IMR-90 (cell line): Measurements from ENCODE around the gene SEPHS2. TPM values are rescaled to one million over a fixed set of nuclear protein-coding genes. Genes with fewer than 3 reads are reported as not detected.

ENCODE experiments used
- ATAC-seq: fragments of 200-7000 bp; cut with Tn5 transposase; 2 replicates; pipeline ENCODE4 v1.9.1; 2020; ENCODE audit warnings: low read depth, mild to moderate bottlenecking, moderate library complexity
- BruUV-seq: library from RNA; stranded (reverse); fragments of 400-500 nt; replicated peaks from 2 replicates; lab custom pipeline; 2021; lab: Mats Ljungman, UMichigan
- CTCF ChIA-PET: fragments of 300-600 bp; formaldehyde crosslinking; extraction: SDS; loops from one replicate; lab custom pipeline; 2021; ENCODE audit warnings: antibody characterized with exemption; lab: Yijun Ruan, JAX
- POLR2A ChIA-PET: fragments of 300-600 bp; sonication (Branson Sonifier 250); formaldehyde crosslinking; loops from one replicate; lab custom pipeline; 2022; ENCODE audit warnings: antibody characterized with exemption; ENCODE audit not compliant: unreplicated experiment; lab: Charles Lee
- DNase-seq: peaks from one replicate; pipeline ENCODE4 v3.0.0; 2013
- H2AFZ ChIP-seq: replicated peaks from 2 replicates; pipeline ENCODE3; 2013; ENCODE audit warnings: low read length, mild to moderate bottlenecking; ENCODE audit not compliant: poor library complexity
- H2AK5ac ChIP-seq: 2 replicates; pipeline ENCODE4 v1.6.1; 2013; ENCODE audit warnings: low read depth, low read length, inconsistent platforms
- H2AK9ac ChIP-seq: replicated peaks from 2 replicates; pipeline ENCODE3; 2013; ENCODE audit warnings: mild to moderate bottlenecking, low read depth, low read length, moderate library complexity; ENCODE audit not compliant: poor library complexity
- H2BK120ac ChIP-seq: 2 replicates; pipeline ENCODE4 v1.6.1; 2013; ENCODE audit warnings: low read depth, low read length, inconsistent platforms
- H2BK15ac ChIP-seq: 3 replicates; pipeline ENCODE4 v1.6.1; 2013; ENCODE audit warnings: low read depth, low read length, inconsistent platforms
- H2BK20ac ChIP-seq: 2 replicates; pipeline ENCODE4 v1.6.1; 2013; ENCODE audit warnings: low read depth, mild to moderate bottlenecking, inconsistent platforms, low read length, moderate library complexity
- H2BK5ac ChIP-seq: 2 replicates; pipeline ENCODE4 v1.6.1; 2013; ENCODE audit warnings: mild to moderate bottlenecking, low read depth, low read length, inconsistent platforms; ENCODE audit not compliant: poor library complexity, severe bottlenecking
- H3K14ac ChIP-seq: replicated peaks from 2 replicates; pipeline ENCODE4 v1.6.1; 2013; ENCODE audit warnings: low read depth, low read length, inconsistent platforms
- H3K18ac ChIP-seq: 2 replicates; pipeline ENCODE4 v1.6.1; 2013; ENCODE audit warnings: low read depth, low read length, control low read depth
- H3K23ac ChIP-seq: 2 replicates; pipeline ENCODE4 v1.6.1; 2013; ENCODE audit warnings: low read depth, low read length, inconsistent platforms
- H3K27ac ChIP-seq: 2 replicates; pipeline ENCODE4 v1.5.1; 2013; ENCODE audit warnings: mild to moderate bottlenecking, control low read depth, low read length; ENCODE audit not compliant: insufficient read depth
- H3K27me3 ChIP-seq: 2 replicates; pipeline ENCODE4 v1.6.1; 2013; ENCODE audit warnings: low read length; ENCODE audit not compliant: control insufficient read depth, insufficient read depth
- H3K36me3 ChIP-seq: 2 replicates; pipeline ENCODE4 v1.6.1; 2013; ENCODE audit warnings: low read length, mixed read lengths; ENCODE audit not compliant: control insufficient read depth, insufficient read depth
- H3K4ac ChIP-seq: 2 replicates; pipeline ENCODE4 v1.6.1; 2013; ENCODE audit warnings: low read depth, low read length, inconsistent platforms
- H3K4me1 ChIP-seq: 2 replicates; pipeline ENCODE4 v1.6.1; 2013; ENCODE audit warnings: low read length, mixed read lengths; ENCODE audit not compliant: control insufficient read depth, insufficient read depth
- H3K4me2 ChIP-seq: 2 replicates; pipeline ENCODE4 v1.6.1; 2013; ENCODE audit warnings: low read depth, mild to moderate bottlenecking, control low read depth, low read length, moderate library complexity
- H3K4me3 ChIP-seq: 2 replicates; pipeline ENCODE4 v1.5.1; 2013; ENCODE audit warnings: low read depth, mild to moderate bottlenecking, control low read depth, low read length, moderate library complexity; ENCODE audit not compliant: insufficient read depth
- H3K56ac ChIP-seq: 2 replicates; pipeline ENCODE4 v1.6.1; 2013; ENCODE audit warnings: low read length, inconsistent platforms; ENCODE audit not compliant: insufficient read depth; ENCODE audit errors: extremely low read depth
- H3K79me1 ChIP-seq, 2 experiments: 2 replicates each; pipeline ENCODE4 v1.6.1; 2013; ENCODE audit warnings: low read length in 2 of 2, inconsistent platforms in 1 of 2, low read depth in 1 of 2
- H3K9ac ChIP-seq: 2 replicates; pipeline ENCODE4 v1.6.1; 2013; ENCODE audit warnings: low read depth, low read length, control low read depth
- H3K9me1 ChIP-seq: 2 replicates; pipeline ENCODE4 v1.6.1; 2013; ENCODE audit warnings: low read length, inconsistent platforms; ENCODE audit not compliant: insufficient read depth
- H3K9me3 ChIP-seq: 2 replicates; pipeline ENCODE4 v1.6.1; 2013; ENCODE audit warnings: low read length; ENCODE audit not compliant: control insufficient read depth, insufficient read depth
- H4K20me1 ChIP-seq: 2 replicates; pipeline ENCODE4 v1.6.1; 2013; ENCODE audit warnings: low read length, inconsistent platforms; ENCODE audit not compliant: insufficient read depth
- H4K5ac ChIP-seq: 2 replicates; pipeline ENCODE4 v1.6.1; 2013; ENCODE audit warnings: mild to moderate bottlenecking, low read depth, low read length, control low read depth
- H4K8ac ChIP-seq, 2 experiments: 2 replicates each; pipeline ENCODE4 v1.6.1; 2013; ENCODE audit warnings: low read depth in 2 of 2, low read length in 2 of 2, control low read depth in 1 of 2, inconsistent platforms in 1 of 2
- H4K91ac ChIP-seq: 2 replicates; pipeline ENCODE4 v1.6.1; 2013; ENCODE audit warnings: low read depth, low read length, inconsistent platforms; ENCODE audit not compliant: insufficient read depth
- BHLHE40 ChIP-seq: fragments of 150-350 bp; IDR thresholded peaks from 2 replicates; pipeline ENCODE4 v1.6.1; 2016; ENCODE audit warnings: mild to moderate bottlenecking, low read depth, low read length
- CHD1 ChIP-seq: IDR thresholded peaks from 2 replicates; pipeline ENCODE4 v1.6.1; 2012; ENCODE audit warnings: low read depth, low read length, improper control_type of control experiment
- CTCF ChIP-seq: conservative IDR thresholded peaks from 2 replicates; pipeline ENCODE4 v1.5.1; 2012; ENCODE audit warnings: mild to moderate bottlenecking, low read depth, low read length, improper control_type of control experiment
- ELK1 ChIP-seq: fragments of 150-350 bp; IDR thresholded peaks from 2 replicates; pipeline ENCODE4 v1.6.1; 2016; ENCODE audit warnings: low read depth, mild to moderate bottlenecking, low read length, moderate library complexity, borderline replicate concordance
- SMC3 ChIP-seq: fragments of 150-350 bp; IDR thresholded peaks from 2 replicates; pipeline ENCODE4 v1.6.1; 2016; ENCODE audit warnings: low read depth, mild to moderate bottlenecking, antibody characterized with exemption, low read length, moderate library complexity
- WGBS, 2 experiments: methylation state at CpG; one replicate each; pipeline versions ENCODE4 v1.1.5 to v1.1.7; 2013; ENCODE audit warnings: missing lambda C conversion rate in 2 of 2; ENCODE audit not compliant: insufficient read length in 1 of 2; ENCODE audit errors: extremely low coverage in 2 of 2; 5-methylcytosine and 5-hydroxymethylcytosine counted together
- dilution Hi-C: fragments of 300-500 bp; cut with HindIII; formaldehyde crosslinking; loops from one replicate; pipeline ENCODE4 v1.14.3; 2018; ENCODE audit warnings: low sequenced_read_pairs; ENCODE audit not compliant: unreplicated experiment
- in situ Hi-C: fragments of 300-500 bp; cut with MboI; formaldehyde crosslinking; loops from 3 replicates; pipeline ENCODE4 v1.14.3; 2019; ENCODE audit warnings: low sequenced_read_pairs, inconsistent platforms, mixed read lengths
- intact Hi-C: fragments of 100-400 bp; cut with micrococcal nuclease; formaldehyde crosslinking; loops from 2 replicates; pipeline ENCODE4 v1.10.0; 2022
- polyA plus RNA-seq, 3 experiments: library from polyadenylated mRNA; depleted of rRNA; stranded (reverse); fragments of >200 nt; gene quantifications; 2 replicates each; pipeline ENCODE4 v1.2.3, GENCODE V29; 2012; ENCODE audit warnings: low replicate concordance in 1 of 3
- total RNA-seq: library from RNA; depleted of rRNA; stranded (reverse); fragments of >200 nt; gene quantifications from 2 replicates; pipeline ENCODE4 v1.2.3, GENCODE V29; 2012

Gene SEPHS2
- total and polyA plus RNA-seq, 2 of the 4 experiments (the other 2 are of a cell fraction), result 10.4 to 31.4 TPM

DNA sequence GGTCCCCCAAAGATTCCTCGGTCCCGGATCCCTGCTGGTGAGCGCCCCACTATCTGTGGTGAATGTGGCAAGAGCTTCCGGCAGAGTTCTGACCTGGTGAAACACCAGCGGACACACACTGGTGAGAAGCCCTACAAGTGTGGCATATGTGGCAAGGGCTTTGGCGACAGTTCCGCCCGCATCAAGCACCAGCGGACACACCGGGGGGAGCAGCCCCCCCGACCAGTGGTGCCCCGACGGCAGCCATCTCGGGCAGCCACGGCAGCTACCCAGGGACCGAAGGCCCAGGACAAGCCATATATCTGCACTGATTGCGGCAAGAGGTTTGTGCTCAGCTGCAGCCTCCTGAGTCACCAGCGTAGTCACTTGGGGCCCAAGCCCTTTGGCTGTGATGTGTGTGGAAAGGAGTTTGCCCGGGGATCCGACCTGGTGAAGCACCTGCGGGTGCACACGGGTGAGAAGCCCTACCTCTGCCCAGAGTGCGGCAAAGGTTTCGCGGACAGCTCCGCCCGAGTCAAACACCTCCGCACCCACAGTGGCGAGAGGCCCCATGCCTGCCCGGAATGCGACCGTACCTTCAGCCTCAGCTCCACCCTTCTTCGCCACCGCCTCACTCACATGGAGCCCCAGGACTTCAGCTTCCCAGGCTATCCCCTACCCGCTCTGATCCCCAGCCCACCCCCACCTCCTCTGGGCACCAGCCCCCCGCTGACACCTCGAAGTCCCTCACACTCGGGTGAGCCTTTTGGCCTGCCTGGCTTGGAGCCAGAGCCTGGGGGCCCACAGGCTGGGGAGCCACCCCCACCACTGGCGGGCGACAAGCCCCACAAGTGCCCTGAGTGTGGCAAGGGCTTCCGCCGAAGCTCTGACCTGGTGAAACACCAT lies 47.7 kb downstream of the SEPHS2 start:
- Histone ChIP-seq H4K8ac (no peak overlapping the region), H3K4ac (no peak overlapping the region), H3K27ac (no peak overlapping the region), H4K5ac (no peak overlapping the region), H3K9ac (no peak overlapping the region), H2BK120ac (no peak overlapping the region), H3K27me3 (no peaks in the 10 kb centered on the region), H2BK5ac (no peak overlapping the region), H4K91ac (no peak overlapping the region), H2AK5ac (no peak overlapping the region), H3K18ac (no peak overlapping the region), H4K20me1 (no peaks in the 10 kb centered on the region), H3K4me2 (no peak overlapping the region), H3K36me3 (peaks cover 12% of the 10 kb centered on the region; the same call in 1 of the 2 replicates), H3K4me3 (no peak overlapping the region), H3K79me1 (peaks cover 0 to 52% of the 10 kb centered on the region in 2 experiments), H2BK20ac (no peak overlapping the region), H3K9me3 (no peaks in the 10 kb centered on the region), H2AK9ac (no peak overlapping the region), H3K9me1 (peaks cover 4% of the 10 kb centered on the region; the same call in 1 of the 2 replicates), H3K14ac (no peak overlapping the region), H3K23ac (no peak overlapping the region), H3K4me1 (peaks cover 10% of the 10 kb centered on the region), H2AFZ (no peak overlapping the region), H3K56ac (no peak overlapping the region), H2BK15ac (no peak overlapping the region)
- DNase-seq (no peak), ATAC-seq (no peak)
- intact Hi-C loops, result no loop called here
- dilution Hi-C loops, result no loop called here
- ChIA-PET POLR2A (no interaction called here), CTCF (no interaction called here)
- no TSS peak for BruUV-seq
- TF ChIP-seq CTCF (no peak), SMC3 (no peak), ELK1 (no peak), BHLHE40 (no peak), CHD1 (no peak)
- in situ Hi-C loops, result no loop called here
- 93% methylated on average over 34 of the region's 42 CpGs; no CpG with 5 or more reads in 1 of the 2 experiments for WGBS, 2 experiments
